Uterus (tissue), 2 donors: ENCODE measurements around the gene GSE1.

Experiments used
- POLR2A ChIP-seq, 2 donors: fragments of 450-650 bp; IDR thresholded peaks; one replicate each; pipeline ENCODE4 v1.6.1; 2016; ENCODE audit warnings: antibody characterized with exemption in 2 of 2, mild to moderate bottlenecking in 1 of 2, moderate library complexity in 1 of 2
- TF ChIP-seq, protein P1 (sequence below), 4 experiments: fragments of 200-600 bp in 2 of 4; fragments of 450-650 bp in 2 of 4; sonication (generic) in 2 of 4; IDR thresholded peaks; one replicate each; pipeline ENCODE4 v1.5.1; 2016 to 2019; ENCODE audit warnings: antibody characterized with exemption in 4 of 4, mild to moderate bottlenecking in 2 of 4, moderate library complexity in 1 of 4

DNA sequence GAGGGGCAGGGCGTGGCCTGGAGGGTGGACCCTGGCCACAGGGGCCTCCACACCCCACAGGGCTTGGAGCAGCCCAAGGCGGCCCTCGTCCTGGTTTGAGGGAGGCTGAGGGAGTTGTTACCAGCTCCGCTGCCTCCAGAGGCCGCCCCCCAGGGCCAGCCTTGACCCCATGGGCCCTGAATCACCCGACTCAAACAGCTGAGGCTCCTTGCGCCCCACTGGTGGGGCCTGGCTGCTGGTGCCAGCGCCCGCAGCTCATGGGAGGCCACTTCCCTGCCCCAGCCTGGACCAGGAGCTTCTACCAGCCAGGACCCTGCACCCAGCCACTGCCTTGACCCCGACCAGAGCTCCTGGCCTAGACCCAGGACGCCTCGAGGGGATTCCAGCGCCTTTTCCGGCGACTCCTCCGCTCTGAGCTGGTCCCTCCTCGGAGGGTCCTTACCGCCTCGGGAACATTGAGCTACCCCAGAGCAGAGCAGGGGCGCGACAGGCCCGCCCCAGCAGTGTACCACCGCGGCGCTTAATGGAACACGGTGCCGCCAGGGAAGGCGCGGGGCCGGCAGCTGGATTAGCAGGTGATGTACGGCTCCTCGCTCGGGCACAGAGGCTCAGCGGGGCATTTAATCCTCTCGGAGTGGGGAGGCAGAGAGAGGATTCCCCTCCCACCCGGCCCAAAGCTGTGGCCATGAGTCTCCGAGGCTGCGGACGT lies 37.2 kb downstream of the GSE1 start:
- TF ChIP-seq, protein P1, sequence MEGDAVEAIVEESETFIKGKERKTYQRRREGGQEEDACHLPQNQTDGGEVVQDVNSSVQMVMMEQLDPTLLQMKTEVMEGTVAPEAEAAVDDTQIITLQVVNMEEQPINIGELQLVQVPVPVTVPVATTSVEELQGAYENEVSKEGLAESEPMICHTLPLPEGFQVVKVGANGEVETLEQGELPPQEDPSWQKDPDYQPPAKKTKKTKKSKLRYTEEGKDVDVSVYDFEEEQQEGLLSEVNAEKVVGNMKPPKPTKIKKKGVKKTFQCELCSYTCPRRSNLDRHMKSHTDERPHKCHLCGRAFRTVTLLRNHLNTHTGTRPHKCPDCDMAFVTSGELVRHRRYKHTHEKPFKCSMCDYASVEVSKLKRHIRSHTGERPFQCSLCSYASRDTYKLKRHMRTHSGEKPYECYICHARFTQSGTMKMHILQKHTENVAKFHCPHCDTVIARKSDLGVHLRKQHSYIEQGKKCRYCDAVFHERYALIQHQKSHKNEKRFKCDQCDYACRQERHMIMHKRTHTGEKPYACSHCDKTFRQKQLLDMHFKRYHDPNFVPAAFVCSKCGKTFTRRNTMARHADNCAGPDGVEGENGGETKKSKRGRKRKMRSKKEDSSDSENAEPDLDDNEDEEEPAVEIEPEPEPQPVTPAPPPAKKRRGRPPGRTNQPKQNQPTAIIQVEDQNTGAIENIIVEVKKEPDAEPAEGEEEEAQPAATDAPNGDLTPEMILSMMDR (IDR thresholded peaks at IDR 0.05), result no peak
- TF ChIP-seq POLR2A (IDR thresholded peaks at IDR 0.05), result no peak
